HUES6 (cell line): ENCODE measurements around the gene ANAPC5.

Experiments used
- H3K27ac ChIP-seq: 2 replicates; pipeline ENCODE4 v1.7.0; 2013; ENCODE audit warnings: low read depth, mild to moderate bottlenecking, low read length, inconsistent platforms
- H3K27me3 ChIP-seq: 2 replicates; pipeline ENCODE4 v1.6.1; 2013; ENCODE audit warnings: low read length; ENCODE audit not compliant: control insufficient read depth, insufficient read depth
- H3K36me3 ChIP-seq: 2 replicates; pipeline ENCODE4 v1.6.1; 2013; ENCODE audit warnings: low read length; ENCODE audit not compliant: control insufficient read depth, insufficient read depth
- H3K4me1 ChIP-seq: 2 replicates; pipeline ENCODE4 v1.6.1; 2013; ENCODE audit warnings: low read length; ENCODE audit not compliant: control insufficient read depth, insufficient read depth
- H3K4me3 ChIP-seq: 2 replicates; pipeline ENCODE4 v1.5.1; 2013; ENCODE audit warnings: low read depth, low read length
- H3K9ac ChIP-seq: one replicate; pipeline ENCODE4 v1.6.1; 2013; ENCODE audit warnings: mild to moderate bottlenecking, low read length
- H3K9me3 ChIP-seq: 2 replicates; pipeline ENCODE4 v1.6.1; 2013; ENCODE audit warnings: low read depth, low read length; ENCODE audit not compliant: control insufficient read depth, insufficient read depth

Gene ANAPC5

GRCh38 chr12:121364683-121365121 lies 12.5 kb upstream of the ANAPC5 start:
- H3K4me1 ChIP-seq: no peaks in the 10 kb centered on the region
- H3K4me3 ChIP-seq: no peak overlapping the region
- H3K9ac ChIP-seq: no peak overlapping the region
- H3K36me3 ChIP-seq: no peaks in the 10 kb centered on the region
- H3K9me3 ChIP-seq: no peaks in the 10 kb centered on the region
- H3K27ac ChIP-seq: no peak overlapping the region
- H3K27me3 ChIP-seq: no peaks in the 10 kb centered on the region

GRCh38 chr12:121358073-121358472 lies 5.9 kb upstream of the ANAPC5 start:
- Histone ChIP-seq H3K4me1 (peaks cover 1% of the 10 kb centered on the region; the same call in 1 of the 2 replicates), H3K36me3 (no peaks in the 10 kb centered on the region), H3K27ac (no peak overlapping the region), H3K9ac (no peak overlapping the region), H3K4me3 (no peak overlapping the region), H3K9me3 (no peaks in the 10 kb centered on the region), H3K27me3 (no peaks in the 10 kb centered on the region)

- Histone ChIP-seq H3K4me3 (no peak overlapping the region), H3K36me3 (no peaks in the 10 kb centered on the region), H3K4me1 (peaks cover 3% of the 10 kb centered on the region; the same call in 1 of the 2 replicates), H3K27ac (no peak overlapping the region), H3K9me3 (no peaks in the 10 kb centered on the region), H3K27me3 (no peaks in the 10 kb centered on the region), H3K9ac (no peak overlapping the region)
These were observed 5.1 kb upstream of the ANAPC5 start for GRCh38 chr12:121357331-121357730.

GRCh38 chr12:121356657-121357056 lies 4.4 kb upstream of the ANAPC5 start:
- Histone ChIP-seq H3K4me3 (no peak overlapping the region), H3K27ac (no peak overlapping the region), H3K9ac (no peak overlapping the region), H3K4me1 (peaks cover 3% of the 10 kb centered on the region; the same call in 1 of the 2 replicates), H3K27me3 (no peaks in the 10 kb centered on the region), H3K9me3 (no peaks in the 10 kb centered on the region), H3K36me3 (no peaks in the 10 kb centered on the region)

GRCh38 chr12:121355818-121356217 lies 3.6 kb upstream of the ANAPC5 start:
- Histone ChIP-seq H3K27me3 (no peaks in the 10 kb centered on the region), H3K27ac (no peak overlapping the region), H3K9ac (no peak overlapping the region), H3K4me3 (no peak overlapping the region), H3K4me1 (peaks cover 3% of the 10 kb centered on the region; the same call in 1 of the 2 replicates), H3K36me3 (no peaks in the 10 kb centered on the region), H3K9me3 (no peaks in the 10 kb centered on the region)

- Histone ChIP-seq H3K27me3 (no peaks in the 10 kb centered on the region), H3K36me3 (0 out of 2 replicates have a peak, but pooled peaks cover 2% of the 10 kb centered on the region), H3K27ac (no peak overlapping the region), H3K9me3 (no peaks in the 10 kb centered on the region), H3K9ac (peak overlapping the region; percentile 42), H3K4me3 (peak overlapping the region; percentile 83), H3K4me1 (peaks cover 3% of the 10 kb centered on the region; the same call in 1 of the 2 replicates)
These were observed 439 bp upstream of the ANAPC5 start for GRCh38 chr12:121352682-121353018.

GRCh38 chr12:121346747-121347146 lies 5.5 kb downstream of the ANAPC5 start:
- Histone ChIP-seq H3K27me3 (no peaks in the 10 kb centered on the region), H3K9me3 (no peaks in the 10 kb centered on the region), H3K9ac (no peak overlapping the region), H3K4me1 (no peaks in the 10 kb centered on the region; the same call in 1 of the 2 replicates), H3K27ac (no peak overlapping the region), H3K36me3 (peaks cover 57% of the 10 kb centered on the region), H3K4me3 (no peak overlapping the region)

GRCh38 chr12:121345151-121345815 lies 6.9 kb downstream of the ANAPC5 start:
- Histone ChIP-seq H3K27ac (no peak overlapping the region), H3K27me3 (no peaks in the 10 kb centered on the region), H3K9ac (no peak overlapping the region), H3K36me3 (peaks cover 72% of the 10 kb centered on the region), H3K4me1 (no peaks in the 10 kb centered on the region), H3K9me3 (no peaks in the 10 kb centered on the region), H3K4me3 (no peak overlapping the region)

- Histone ChIP-seq H3K9ac (no peak overlapping the region), H3K4me1 (no peaks in the 10 kb centered on the region), H3K27ac (no peak overlapping the region), H3K36me3 (peaks cover 79% of the 10 kb centered on the region), H3K4me3 (no peak overlapping the region), H3K27me3 (no peaks in the 10 kb centered on the region), H3K9me3 (no peaks in the 10 kb centered on the region)
These were observed 7.7 kb downstream of the ANAPC5 start for GRCh38 chr12:121344506-121344905.

- no peaks in the 10 kb centered on the region for H3K9me3 ChIP-seq
- H3K9ac ChIP-seq: no peak overlapping the region
- peaks cover 76% of the 10 kb centered on the region for H3K36me3 ChIP-seq
- H3K27ac ChIP-seq: no peak overlapping the region
- no peaks in the 10 kb centered on the region for H3K27me3 ChIP-seq
- no peak overlapping the region for H3K4me3 ChIP-seq
- H3K4me1 ChIP-seq: no peaks in the 10 kb centered on the region
These were observed 14.8 kb downstream of the ANAPC5 start for GRCh38 chr12:121337416-121337815.

GRCh38 chr12:121334513-121335343 lies 17.5 kb downstream of the ANAPC5 start:
- no peak overlapping the region for H3K9ac ChIP-seq
- H3K27ac ChIP-seq: no peak overlapping the region
- no peaks in the 10 kb centered on the region for H3K4me1 ChIP-seq
- H3K36me3 ChIP-seq: peaks cover 76% of the 10 kb centered on the region
- no peaks in the 10 kb centered on the region for H3K27me3 ChIP-seq
- no peak overlapping the region for H3K4me3 ChIP-seq
- H3K9me3 ChIP-seq: no peaks in the 10 kb centered on the region
